ENCODE results near the gene CBFA2T3.

DNA sequence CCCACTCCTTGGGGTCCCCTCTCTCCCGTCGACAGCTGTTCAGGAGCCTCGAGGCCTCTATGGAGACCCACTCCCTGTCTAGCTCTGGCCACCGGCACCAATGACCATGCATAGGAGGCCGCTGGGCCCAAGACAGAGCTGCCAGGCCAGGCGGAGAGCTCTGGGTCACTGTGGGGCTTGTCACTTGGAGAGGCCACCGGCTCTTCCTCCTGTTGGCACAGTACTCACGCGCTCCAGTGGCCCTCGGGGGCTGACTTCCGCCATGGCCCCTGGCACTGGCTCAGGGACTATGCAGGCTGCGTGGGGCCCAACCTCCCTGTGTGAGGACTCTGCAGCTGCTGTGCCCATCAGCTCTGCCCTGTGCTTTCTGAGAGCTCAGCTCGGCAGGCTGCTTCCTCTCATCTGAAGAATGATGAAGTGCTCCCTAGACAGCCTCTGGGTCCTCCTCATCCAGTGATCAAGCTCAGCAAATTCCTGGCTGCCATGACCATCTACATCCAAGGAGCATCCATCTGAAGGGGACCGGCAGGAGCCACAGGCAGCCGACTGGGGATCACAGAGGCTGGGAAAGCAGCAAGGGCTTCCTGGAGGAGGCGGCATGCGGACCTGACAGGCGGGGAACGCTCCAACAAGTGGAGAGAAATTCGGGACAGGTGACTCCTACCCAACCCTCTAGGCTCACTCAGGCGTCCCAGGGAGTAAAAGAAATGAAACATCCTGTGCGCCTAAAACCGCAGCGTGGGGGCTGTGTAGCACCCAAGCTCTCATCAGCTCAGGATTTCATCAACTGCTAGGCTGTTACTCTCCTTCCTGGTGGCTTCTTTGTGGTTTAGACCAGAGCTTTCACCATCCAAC, 137.0 kb downstream of the CBFA2T3 start:
- TF ChIP-seq, protein P1, sequence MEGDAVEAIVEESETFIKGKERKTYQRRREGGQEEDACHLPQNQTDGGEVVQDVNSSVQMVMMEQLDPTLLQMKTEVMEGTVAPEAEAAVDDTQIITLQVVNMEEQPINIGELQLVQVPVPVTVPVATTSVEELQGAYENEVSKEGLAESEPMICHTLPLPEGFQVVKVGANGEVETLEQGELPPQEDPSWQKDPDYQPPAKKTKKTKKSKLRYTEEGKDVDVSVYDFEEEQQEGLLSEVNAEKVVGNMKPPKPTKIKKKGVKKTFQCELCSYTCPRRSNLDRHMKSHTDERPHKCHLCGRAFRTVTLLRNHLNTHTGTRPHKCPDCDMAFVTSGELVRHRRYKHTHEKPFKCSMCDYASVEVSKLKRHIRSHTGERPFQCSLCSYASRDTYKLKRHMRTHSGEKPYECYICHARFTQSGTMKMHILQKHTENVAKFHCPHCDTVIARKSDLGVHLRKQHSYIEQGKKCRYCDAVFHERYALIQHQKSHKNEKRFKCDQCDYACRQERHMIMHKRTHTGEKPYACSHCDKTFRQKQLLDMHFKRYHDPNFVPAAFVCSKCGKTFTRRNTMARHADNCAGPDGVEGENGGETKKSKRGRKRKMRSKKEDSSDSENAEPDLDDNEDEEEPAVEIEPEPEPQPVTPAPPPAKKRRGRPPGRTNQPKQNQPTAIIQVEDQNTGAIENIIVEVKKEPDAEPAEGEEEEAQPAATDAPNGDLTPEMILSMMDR (IDR thresholded peaks at IDR 0.05) = no peak
- no peak for TF ChIP-seq ZFX (IDR thresholded peaks at IDR 0.05; ENCODE audit: borderline replicate concordance)

Data from 22Rv1 (cell line).